NT2/D1 (cell line): Measurements from ENCODE around the gene SEMA3A.

Source experiments
- YY1 ChIP-seq: IDR thresholded peaks from 2 replicates; pipeline ENCODE4 v1.6.1; 2011; ENCODE audit not compliant: insufficient read length, insufficient read depth
- ZNF274 ChIP-seq: IDR thresholded peaks from 2 replicates; pipeline ENCODE4 v1.6.1; 2011; ENCODE audit warnings: mild to moderate bottlenecking, low read depth, low read length

DNA sequence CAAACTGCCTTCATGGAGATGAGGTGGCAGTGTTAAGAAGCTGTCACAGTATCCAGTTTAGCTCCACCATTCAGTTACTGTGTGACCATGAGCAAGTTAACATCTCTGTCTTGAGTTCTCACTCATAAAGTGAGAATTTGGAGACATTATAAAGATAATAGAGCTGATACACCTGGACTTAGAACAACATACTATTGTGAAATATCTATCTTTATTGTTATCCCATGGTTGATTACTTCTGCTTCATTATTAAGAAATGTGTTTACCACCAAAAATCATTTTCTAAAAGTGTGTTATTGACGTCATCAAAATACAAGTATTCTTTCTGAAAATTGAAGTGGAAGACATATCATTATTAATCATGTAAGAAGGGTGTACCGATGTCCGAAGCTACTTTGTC is 166.9 kb downstream of the SEMA3A start:
- no peak for TF ChIP-seq YY1
- TF ChIP-seq ZNF274 = no peak
